Astrocyte (in vitro differentiated cells and primary cell): ENCODE measurements around the gene NEURL3. TPM values are rescaled to one million over a fixed set of nuclear protein-coding genes. Genes with fewer than 3 reads are reported as not detected.

ENCODE experiments used
- DNase-seq: peaks from one replicate; pipeline ENCODE4 v3.0.0-alpha.2; 2010; ENCODE audit warnings: low read depth
- FAIRE-seq: peaks from 2 replicates; lab custom pipeline; 2011; peaks lifted over from hg19 to GRCh38; lab: Jason Lieb, UNC
- H2AFZ ChIP-seq: 2 replicates; pipeline ENCODE4 v1.6.0; 2012; ENCODE audit warnings: low read depth, low read length, inconsistent platforms
- H3K27ac ChIP-seq: 2 replicates; pipeline ENCODE4 v1.5.1; 2011; ENCODE audit warnings: low read depth, low read length, inconsistent platforms
- H3K27me3 ChIP-seq: 2 replicates; pipeline ENCODE4 v1.6.0; 2011; ENCODE audit warnings: low read length, inconsistent platforms; ENCODE audit not compliant: insufficient read depth
- H3K36me3 ChIP-seq: 2 replicates; pipeline ENCODE4 v1.5.1; 2011; ENCODE audit warnings: low read length, inconsistent platforms; ENCODE audit not compliant: insufficient read depth
- H3K4me1 ChIP-seq: 2 replicates; pipeline ENCODE4 v1.5.1; 2011; ENCODE audit warnings: low read length, inconsistent platforms; ENCODE audit not compliant: insufficient read depth
- H3K4me2 ChIP-seq: 2 replicates; pipeline ENCODE4 v1.6.0; 2012; ENCODE audit warnings: low read length, inconsistent platforms
- H3K4me3 ChIP-seq: 2 replicates; pipeline ENCODE4 v1.5.1; 2011; ENCODE audit warnings: low read depth, mild to moderate bottlenecking, low read length, inconsistent platforms; ENCODE audit not compliant: insufficient read depth
- H3K79me2 ChIP-seq: 2 replicates; pipeline ENCODE4 v1.6.0; 2012; ENCODE audit warnings: mild to moderate bottlenecking, low read length, inconsistent platforms; ENCODE audit not compliant: insufficient read depth
- H3K9ac ChIP-seq: 2 replicates; pipeline ENCODE4 v1.6.0; 2012; ENCODE audit warnings: mild to moderate bottlenecking, low read length, inconsistent platforms
- H3K9me3 ChIP-seq: 2 replicates; pipeline ENCODE4 v1.5.1; 2012; ENCODE audit warnings: low read depth, mild to moderate bottlenecking, low read length, inconsistent platforms; ENCODE audit not compliant: insufficient read depth
- H4K20me1 ChIP-seq: 2 replicates; pipeline ENCODE4 v1.6.0; 2012; ENCODE audit warnings: low read length, inconsistent platforms; ENCODE audit not compliant: insufficient read depth
- H3K27ac Mint-ChIP-seq: one replicate; pipeline ENCODE4 v1.8.0; 2021; ENCODE audit warnings: mild to moderate bottlenecking, mixed read lengths; ENCODE audit not compliant: unreplicated experiment
- H3K27me3 Mint-ChIP-seq: one replicate; pipeline ENCODE4 v1.8.0; 2021; ENCODE audit warnings: low read depth, mixed read lengths; ENCODE audit not compliant: unreplicated experiment
- H3K36me3 Mint-ChIP-seq: one replicate; pipeline ENCODE4 v1.8.0; 2021; ENCODE audit warnings: low read depth, mixed read lengths; ENCODE audit not compliant: unreplicated experiment
- H3K4me1 Mint-ChIP-seq: one replicate; pipeline ENCODE4 v1.8.0; 2021; ENCODE audit warnings: low read depth, mixed read lengths; ENCODE audit not compliant: unreplicated experiment
- H3K4me3 Mint-ChIP-seq: one replicate; pipeline ENCODE4 v1.8.0; 2021; ENCODE audit warnings: mild to moderate bottlenecking, moderate library complexity, mixed read lengths; ENCODE audit not compliant: unreplicated experiment
- H3K9me3 Mint-ChIP-seq: one replicate; pipeline ENCODE4 v1.8.0; 2021; ENCODE audit warnings: mild to moderate bottlenecking, mixed read lengths; ENCODE audit not compliant: unreplicated experiment
- EZH2 ChIP-seq: IDR thresholded peaks from 2 replicates; pipeline ENCODE4 v1.6.1; 2012; ENCODE audit warnings: mild to moderate bottlenecking, low read length, inconsistent platforms; ENCODE audit not compliant: insufficient read depth
- total RNA-seq: library from RNA; stranded (reverse); gene quantifications from 2 replicates; pipeline ENCODE4 v1.2.1, GENCODE V29; 2021
- TF ChIP-seq, protein P1 (sequence below): IDR thresholded peaks from 2 replicates; pipeline ENCODE4 v1.5.1; 2011; ENCODE audit warnings: low read depth, mild to moderate bottlenecking, inconsistent platforms, low read length, moderate library complexity; ENCODE audit not compliant: insufficient read depth

The NEURL3 gene
- total RNA-seq, 1 donor from 2014 or later, result 0.34 TPM

DNA sequence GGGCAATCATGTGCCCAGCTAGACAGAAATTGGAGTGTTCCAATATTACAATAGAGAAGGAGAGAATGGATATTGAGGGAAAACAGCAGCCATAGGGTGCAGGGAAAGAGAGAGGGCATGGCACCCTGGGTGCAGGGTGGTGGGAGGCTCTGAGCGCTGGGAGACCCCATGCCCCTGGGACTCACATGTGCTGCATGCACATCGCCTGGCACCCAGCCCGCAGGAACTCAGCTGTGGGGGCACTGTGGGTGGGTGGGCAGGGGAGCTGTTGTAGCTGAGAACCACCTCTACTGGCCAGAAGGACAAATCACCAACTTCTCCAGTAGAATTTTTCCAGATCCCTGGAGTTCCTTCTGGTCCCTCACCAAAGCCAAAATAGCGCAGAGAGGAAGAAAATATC lies 7.2 kb upstream of the NEURL3 start:
- no peak overlapping the region for H3K4me3 ChIP-seq
- H3K79me2 ChIP-seq, result no peaks in the 10 kb centered on the region
- TF ChIP-seq EZH2, result no peak
- TF ChIP-seq, protein P1, sequence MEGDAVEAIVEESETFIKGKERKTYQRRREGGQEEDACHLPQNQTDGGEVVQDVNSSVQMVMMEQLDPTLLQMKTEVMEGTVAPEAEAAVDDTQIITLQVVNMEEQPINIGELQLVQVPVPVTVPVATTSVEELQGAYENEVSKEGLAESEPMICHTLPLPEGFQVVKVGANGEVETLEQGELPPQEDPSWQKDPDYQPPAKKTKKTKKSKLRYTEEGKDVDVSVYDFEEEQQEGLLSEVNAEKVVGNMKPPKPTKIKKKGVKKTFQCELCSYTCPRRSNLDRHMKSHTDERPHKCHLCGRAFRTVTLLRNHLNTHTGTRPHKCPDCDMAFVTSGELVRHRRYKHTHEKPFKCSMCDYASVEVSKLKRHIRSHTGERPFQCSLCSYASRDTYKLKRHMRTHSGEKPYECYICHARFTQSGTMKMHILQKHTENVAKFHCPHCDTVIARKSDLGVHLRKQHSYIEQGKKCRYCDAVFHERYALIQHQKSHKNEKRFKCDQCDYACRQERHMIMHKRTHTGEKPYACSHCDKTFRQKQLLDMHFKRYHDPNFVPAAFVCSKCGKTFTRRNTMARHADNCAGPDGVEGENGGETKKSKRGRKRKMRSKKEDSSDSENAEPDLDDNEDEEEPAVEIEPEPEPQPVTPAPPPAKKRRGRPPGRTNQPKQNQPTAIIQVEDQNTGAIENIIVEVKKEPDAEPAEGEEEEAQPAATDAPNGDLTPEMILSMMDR, result no peak
- peaks cover 37% of the 10 kb centered on the region for H3K27me3 Mint-ChIP-seq
- peaks cover 7% of the 10 kb centered on the region for H3K27me3 ChIP-seq
- H3K9me3 Mint-ChIP-seq, result peaks cover 11% of the 10 kb centered on the region
- H3K4me2 ChIP-seq, result no peak overlapping the region
- H3K4me3 Mint-ChIP-seq, result no peak overlapping the region
- no peaks in the 10 kb centered on the region for H3K9me3 ChIP-seq
- H4K20me1 ChIP-seq, result no peaks in the 10 kb centered on the region
- H3K36me3 ChIP-seq, result no peaks in the 10 kb centered on the region
- FAIRE-seq (no peak), DNase-seq (no peak)
- no peak overlapping the region for H3K27ac Mint-ChIP-seq
- H3K4me1 Mint-ChIP-seq, result peaks cover 2% of the 10 kb centered on the region
- no peak overlapping the region for H3K9ac ChIP-seq
- H2AFZ ChIP-seq, result no peak overlapping the region
- peaks cover 4% of the 10 kb centered on the region for H3K4me1 ChIP-seq
- H3K36me3 Mint-ChIP-seq, result no peaks in the 10 kb centered on the region
- no peak overlapping the region for H3K27ac ChIP-seq

- no peaks in the 10 kb centered on the region for H3K79me2 ChIP-seq
- no peak overlapping the region for H3K4me3 ChIP-seq
- peaks cover 39% of the 10 kb centered on the region for H3K27me3 Mint-ChIP-seq
- H3K27ac ChIP-seq, result no peak overlapping the region
- no peak overlapping the region for H2AFZ ChIP-seq
- H3K4me1 Mint-ChIP-seq, result peaks cover 2% of the 10 kb centered on the region
- peaks cover 8% of the 10 kb centered on the region for H3K9me3 Mint-ChIP-seq
- TF ChIP-seq, protein P1, result no peak
- no peak for TF ChIP-seq EZH2
- H3K27ac Mint-ChIP-seq, result no peak overlapping the region
- DNase-seq (no peak), FAIRE-seq (no peak)
- no peaks in the 10 kb centered on the region for H3K36me3 ChIP-seq
- H3K4me3 Mint-ChIP-seq, result no peak overlapping the region
- H3K9me3 ChIP-seq, result no peaks in the 10 kb centered on the region
- no peaks in the 10 kb centered on the region for H4K20me1 ChIP-seq
- no peaks in the 10 kb centered on the region for H3K36me3 Mint-ChIP-seq
- H3K27me3 ChIP-seq, result peaks cover 7% of the 10 kb centered on the region
- peaks cover 4% of the 10 kb centered on the region for H3K4me1 ChIP-seq
- no peak overlapping the region for H3K4me2 ChIP-seq
- H3K9ac ChIP-seq, result no peak overlapping the region
Measured at GRCh38 chr2:96511851-96512250, 6.7 kb upstream of the NEURL3 start.

GRCh38 chr2:96510931-96511595 lies 5.9 kb upstream of the NEURL3 start:
- no peak for FAIRE-seq
- Mint-ChIP-seq H3K27me3 (peaks cover 39% of the 10 kb centered on the region), H3K4me3 (no peak overlapping the region), H3K27ac (no peak overlapping the region), H3K36me3 (no peaks in the 10 kb centered on the region), H3K9me3 (peaks cover 3% of the 10 kb centered on the region), H3K4me1 (peaks cover 2% of the 10 kb centered on the region)
- H3K27me3 ChIP-seq, result peaks cover 7% of the 10 kb centered on the region
- H3K4me3 ChIP-seq, result no peak overlapping the region
- H3K9me3 ChIP-seq, result no peaks in the 10 kb centered on the region
- no peaks in the 10 kb centered on the region for H3K79me2 ChIP-seq
- TF ChIP-seq, protein P1, result no peak
- no peak for TF ChIP-seq EZH2
- H4K20me1 ChIP-seq, result no peaks in the 10 kb centered on the region
- no peak overlapping the region for H3K4me2 ChIP-seq
- no peaks in the 10 kb centered on the region for H3K36me3 ChIP-seq
- H3K4me1 ChIP-seq, result peaks cover 4% of the 10 kb centered on the region
- H2AFZ ChIP-seq, result no peak overlapping the region
- no peak for DNase-seq
- no peak overlapping the region for H3K27ac ChIP-seq
- H3K9ac ChIP-seq, result no peak overlapping the region
